IMR-90 (cell line): ENCODE results near the gene SCFD2. TPM values are rescaled to one million over a fixed set of nuclear protein-coding genes. Genes with fewer than 3 reads are reported as not detected.

Experiments
- ATAC-seq: fragments of 200-7000 bp; cut with Tn5 transposase; 2 replicates; pipeline ENCODE4 v1.9.1; 2020; ENCODE audit warnings: low read depth, mild to moderate bottlenecking, moderate library complexity
- BruUV-seq: library from RNA; stranded (reverse); fragments of 400-500 nt; replicated peaks from 2 replicates; lab custom pipeline; 2021; lab: Mats Ljungman, UMichigan
- CTCF ChIA-PET: fragments of 300-600 bp; formaldehyde crosslinking; extraction: SDS; loops from one replicate; lab custom pipeline; 2021; ENCODE audit warnings: antibody characterized with exemption; lab: Yijun Ruan, JAX
- POLR2A ChIA-PET: fragments of 300-600 bp; sonication (Branson Sonifier 250); formaldehyde crosslinking; loops from one replicate; lab custom pipeline; 2022; ENCODE audit warnings: antibody characterized with exemption; ENCODE audit not compliant: unreplicated experiment; lab: Charles Lee
- DNase-seq: peaks from one replicate; pipeline ENCODE4 v3.0.0; 2013
- H2AFZ ChIP-seq: replicated peaks from 2 replicates; pipeline ENCODE3; 2013; ENCODE audit warnings: low read length, mild to moderate bottlenecking; ENCODE audit not compliant: poor library complexity
- H2AK5ac ChIP-seq: 2 replicates; pipeline ENCODE4 v1.6.1; 2013; ENCODE audit warnings: low read depth, low read length, inconsistent platforms
- H2AK9ac ChIP-seq: replicated peaks from 2 replicates; pipeline ENCODE3; 2013; ENCODE audit warnings: mild to moderate bottlenecking, low read depth, low read length, moderate library complexity; ENCODE audit not compliant: poor library complexity
- H2BK120ac ChIP-seq: 2 replicates; pipeline ENCODE4 v1.6.1; 2013; ENCODE audit warnings: low read depth, low read length, inconsistent platforms
- H2BK15ac ChIP-seq: 3 replicates; pipeline ENCODE4 v1.6.1; 2013; ENCODE audit warnings: low read depth, low read length, inconsistent platforms
- H2BK20ac ChIP-seq: 2 replicates; pipeline ENCODE4 v1.6.1; 2013; ENCODE audit warnings: low read depth, mild to moderate bottlenecking, inconsistent platforms, low read length, moderate library complexity
- H2BK5ac ChIP-seq: 2 replicates; pipeline ENCODE4 v1.6.1; 2013; ENCODE audit warnings: mild to moderate bottlenecking, low read depth, low read length, inconsistent platforms; ENCODE audit not compliant: poor library complexity, severe bottlenecking
- H3K14ac ChIP-seq: replicated peaks from 2 replicates; pipeline ENCODE4 v1.6.1; 2013; ENCODE audit warnings: low read depth, low read length, inconsistent platforms
- H3K18ac ChIP-seq: 2 replicates; pipeline ENCODE4 v1.6.1; 2013; ENCODE audit warnings: low read depth, low read length, control low read depth
- H3K23ac ChIP-seq: 2 replicates; pipeline ENCODE4 v1.6.1; 2013; ENCODE audit warnings: low read depth, low read length, inconsistent platforms
- H3K27ac ChIP-seq: 2 replicates; pipeline ENCODE4 v1.5.1; 2013; ENCODE audit warnings: mild to moderate bottlenecking, control low read depth, low read length; ENCODE audit not compliant: insufficient read depth
- H3K27me3 ChIP-seq: 2 replicates; pipeline ENCODE4 v1.6.1; 2013; ENCODE audit warnings: low read length; ENCODE audit not compliant: control insufficient read depth, insufficient read depth
- H3K36me3 ChIP-seq: 2 replicates; pipeline ENCODE4 v1.6.1; 2013; ENCODE audit warnings: low read length, mixed read lengths; ENCODE audit not compliant: control insufficient read depth, insufficient read depth
- H3K4ac ChIP-seq: 2 replicates; pipeline ENCODE4 v1.6.1; 2013; ENCODE audit warnings: low read depth, low read length, inconsistent platforms
- H3K4me1 ChIP-seq: 2 replicates; pipeline ENCODE4 v1.6.1; 2013; ENCODE audit warnings: low read length, mixed read lengths; ENCODE audit not compliant: control insufficient read depth, insufficient read depth
- H3K4me2 ChIP-seq: 2 replicates; pipeline ENCODE4 v1.6.1; 2013; ENCODE audit warnings: low read depth, mild to moderate bottlenecking, control low read depth, low read length, moderate library complexity
- H3K4me3 ChIP-seq: 2 replicates; pipeline ENCODE4 v1.5.1; 2013; ENCODE audit warnings: low read depth, mild to moderate bottlenecking, control low read depth, low read length, moderate library complexity; ENCODE audit not compliant: insufficient read depth
- H3K56ac ChIP-seq: 2 replicates; pipeline ENCODE4 v1.6.1; 2013; ENCODE audit warnings: low read length, inconsistent platforms; ENCODE audit not compliant: insufficient read depth; ENCODE audit errors: extremely low read depth
- H3K79me1 ChIP-seq, 2 experiments: 2 replicates each; pipeline ENCODE4 v1.6.1; 2013; ENCODE audit warnings: low read length in 2 of 2, inconsistent platforms in 1 of 2, low read depth in 1 of 2
- H3K9ac ChIP-seq: 2 replicates; pipeline ENCODE4 v1.6.1; 2013; ENCODE audit warnings: low read depth, low read length, control low read depth
- H3K9me1 ChIP-seq: 2 replicates; pipeline ENCODE4 v1.6.1; 2013; ENCODE audit warnings: low read length, inconsistent platforms; ENCODE audit not compliant: insufficient read depth
- H3K9me3 ChIP-seq: 2 replicates; pipeline ENCODE4 v1.6.1; 2013; ENCODE audit warnings: low read length; ENCODE audit not compliant: control insufficient read depth, insufficient read depth
- H4K20me1 ChIP-seq: 2 replicates; pipeline ENCODE4 v1.6.1; 2013; ENCODE audit warnings: low read length, inconsistent platforms; ENCODE audit not compliant: insufficient read depth
- H4K5ac ChIP-seq: 2 replicates; pipeline ENCODE4 v1.6.1; 2013; ENCODE audit warnings: mild to moderate bottlenecking, low read depth, low read length, control low read depth
- H4K8ac ChIP-seq, 2 experiments: 2 replicates each; pipeline ENCODE4 v1.6.1; 2013; ENCODE audit warnings: low read depth in 2 of 2, low read length in 2 of 2, control low read depth in 1 of 2, inconsistent platforms in 1 of 2
- H4K91ac ChIP-seq: 2 replicates; pipeline ENCODE4 v1.6.1; 2013; ENCODE audit warnings: low read depth, low read length, inconsistent platforms; ENCODE audit not compliant: insufficient read depth
- CEBPB ChIP-seq: IDR thresholded peaks from 2 replicates; pipeline ENCODE4 v1.6.1; 2012; ENCODE audit warnings: low read depth, low read length, improper control_type of control experiment
- POLR2A ChIP-seq: IDR thresholded peaks from 2 replicates; pipeline ENCODE4 v1.6.1; 2012; ENCODE audit warnings: mild to moderate bottlenecking, low read depth, low read length
- RFX5 ChIP-seq: IDR thresholded peaks from 2 replicates; pipeline ENCODE4 v1.8.0; 2012; ENCODE audit warnings: low read depth, mild to moderate bottlenecking, low read length, moderate library complexity
- SMC3 ChIP-seq: fragments of 150-350 bp; IDR thresholded peaks from 2 replicates; pipeline ENCODE4 v1.6.1; 2016; ENCODE audit warnings: low read depth, mild to moderate bottlenecking, antibody characterized with exemption, low read length, moderate library complexity
- WGBS, 2 experiments: methylation state at CpG; one replicate each; pipeline versions ENCODE4 v1.1.5 to v1.1.7; 2013; ENCODE audit warnings: missing lambda C conversion rate in 2 of 2; ENCODE audit not compliant: insufficient read length in 1 of 2; ENCODE audit errors: extremely low coverage in 2 of 2; 5-methylcytosine and 5-hydroxymethylcytosine counted together
- dilution Hi-C: fragments of 300-500 bp; cut with HindIII; formaldehyde crosslinking; loops from one replicate; pipeline ENCODE4 v1.14.3; 2018; ENCODE audit warnings: low sequenced_read_pairs; ENCODE audit not compliant: unreplicated experiment
- in situ Hi-C: fragments of 300-500 bp; cut with MboI; formaldehyde crosslinking; loops from 3 replicates; pipeline ENCODE4 v1.14.3; 2019; ENCODE audit warnings: low sequenced_read_pairs, inconsistent platforms, mixed read lengths
- intact Hi-C: fragments of 100-400 bp; cut with micrococcal nuclease; formaldehyde crosslinking; loops from 2 replicates; pipeline ENCODE4 v1.10.0; 2022
- polyA plus RNA-seq, 3 experiments: library from polyadenylated mRNA; depleted of rRNA; stranded (reverse); fragments of >200 nt; gene quantifications; 2 replicates each; pipeline ENCODE4 v1.2.3, GENCODE V29; 2012; ENCODE audit warnings: low replicate concordance in 1 of 3
- total RNA-seq: library from RNA; depleted of rRNA; stranded (reverse); fragments of >200 nt; gene quantifications from 2 replicates; pipeline ENCODE4 v1.2.3, GENCODE V29; 2012

SCFD2 gene
- total and polyA plus RNA-seq, 2 of the 4 experiments (the other 2 are of a cell fraction): 18.9 to 62.4 TPM

- intact Hi-C loops: no loop called here
- Histone ChIP-seq H3K27ac (no peak overlapping the region), H2AK5ac (no peak overlapping the region), H3K9ac (no peak overlapping the region), H3K4me3 (no peak overlapping the region), H3K56ac (no peak overlapping the region), H3K27me3 (no peaks in the 10 kb centered on the region), H4K5ac (no peak overlapping the region), H2AK9ac (no peak overlapping the region), H3K14ac (no peak overlapping the region), H2BK15ac (no peak overlapping the region), H2AFZ (no peak overlapping the region), H3K4me1 (no peaks in the 10 kb centered on the region), H3K9me3 (peaks cover 2% of the 10 kb centered on the region; the same call in 1 of the 2 replicates), H3K18ac (no peak overlapping the region), H3K4me2 (no peak overlapping the region), H2BK120ac (no peak overlapping the region), H4K20me1 (no peaks in the 10 kb centered on the region), H3K36me3 (no peaks in the 10 kb centered on the region), H3K23ac (no peak overlapping the region), H3K9me1 (no peaks in the 10 kb centered on the region), H3K4ac (no peak overlapping the region), H4K8ac (no peak overlapping the region), H3K79me1 (no peaks in the 10 kb centered on the region; a peak in 1 of 4 replicates), H4K91ac (no peak overlapping the region), H2BK20ac (no peak overlapping the region), H2BK5ac (no peak overlapping the region)
- in situ Hi-C loops: no loop called here
- DNase-seq (no peak), ATAC-seq (no peak)
- no TSS peak for BruUV-seq
- peak; percentile 63 for TF ChIP-seq CEBPB
- no peak for TF ChIP-seq RFX5
- TF ChIP-seq SMC3: no peak
- no peak for TF ChIP-seq POLR2A
- POLR2A ChIA-PET: no interaction called here
- dilution Hi-C loops: no loop called here
- CTCF ChIA-PET: no interaction called here
- WGBS, 2 experiments: no CpG with 5 or more reads among the region's 1 CpG
These were observed 277.7 kb downstream of the SCFD2 start for GRCh38 chr4:53088152-53088551.
